ENCODE data around the gene SLAMF7.

Gene SLAMF7

DNA sequence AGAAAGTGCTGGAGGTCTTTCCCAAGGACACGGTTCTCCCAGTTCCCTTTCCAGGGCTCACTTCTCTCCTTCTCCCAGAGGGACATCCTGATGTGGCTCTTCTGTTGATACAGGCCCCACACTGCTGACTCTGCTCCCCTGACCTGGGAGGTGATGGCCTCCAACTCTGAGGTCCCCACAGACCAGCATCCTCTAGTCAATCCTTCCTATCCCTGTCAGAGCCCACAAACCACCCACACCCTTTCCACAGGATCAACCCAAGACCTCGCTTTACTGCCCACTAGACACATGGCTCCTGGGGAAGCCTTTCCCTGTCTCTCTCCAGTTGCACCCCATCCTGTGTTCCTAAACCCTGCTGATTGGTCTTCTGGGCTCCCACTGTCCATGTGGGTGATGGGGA is 11.6 kb downstream of the SLAMF7 start:
- TF ChIP-seq, protein P1, sequence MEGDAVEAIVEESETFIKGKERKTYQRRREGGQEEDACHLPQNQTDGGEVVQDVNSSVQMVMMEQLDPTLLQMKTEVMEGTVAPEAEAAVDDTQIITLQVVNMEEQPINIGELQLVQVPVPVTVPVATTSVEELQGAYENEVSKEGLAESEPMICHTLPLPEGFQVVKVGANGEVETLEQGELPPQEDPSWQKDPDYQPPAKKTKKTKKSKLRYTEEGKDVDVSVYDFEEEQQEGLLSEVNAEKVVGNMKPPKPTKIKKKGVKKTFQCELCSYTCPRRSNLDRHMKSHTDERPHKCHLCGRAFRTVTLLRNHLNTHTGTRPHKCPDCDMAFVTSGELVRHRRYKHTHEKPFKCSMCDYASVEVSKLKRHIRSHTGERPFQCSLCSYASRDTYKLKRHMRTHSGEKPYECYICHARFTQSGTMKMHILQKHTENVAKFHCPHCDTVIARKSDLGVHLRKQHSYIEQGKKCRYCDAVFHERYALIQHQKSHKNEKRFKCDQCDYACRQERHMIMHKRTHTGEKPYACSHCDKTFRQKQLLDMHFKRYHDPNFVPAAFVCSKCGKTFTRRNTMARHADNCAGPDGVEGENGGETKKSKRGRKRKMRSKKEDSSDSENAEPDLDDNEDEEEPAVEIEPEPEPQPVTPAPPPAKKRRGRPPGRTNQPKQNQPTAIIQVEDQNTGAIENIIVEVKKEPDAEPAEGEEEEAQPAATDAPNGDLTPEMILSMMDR (IDR thresholded peaks at IDR 0.05; ENCODE audit: borderline replicate concordance, insufficient read depth, low read depth, low read length): no peak
- no peak overlapping the region for H3K4me3 ChIP-seq (ENCODE audit: low read depth, low read length)

GRCh38 chr1:160752406-160752805 is 13.4 kb downstream of the SLAMF7 start:
- TF ChIP-seq, protein P1 (IDR thresholded peaks at IDR 0.05; ENCODE audit: borderline replicate concordance, insufficient read depth, low read depth, low read length): no peak
- H3K4me3 ChIP-seq (ENCODE audit: low read depth, low read length): no peak overlapping the region

DNA sequence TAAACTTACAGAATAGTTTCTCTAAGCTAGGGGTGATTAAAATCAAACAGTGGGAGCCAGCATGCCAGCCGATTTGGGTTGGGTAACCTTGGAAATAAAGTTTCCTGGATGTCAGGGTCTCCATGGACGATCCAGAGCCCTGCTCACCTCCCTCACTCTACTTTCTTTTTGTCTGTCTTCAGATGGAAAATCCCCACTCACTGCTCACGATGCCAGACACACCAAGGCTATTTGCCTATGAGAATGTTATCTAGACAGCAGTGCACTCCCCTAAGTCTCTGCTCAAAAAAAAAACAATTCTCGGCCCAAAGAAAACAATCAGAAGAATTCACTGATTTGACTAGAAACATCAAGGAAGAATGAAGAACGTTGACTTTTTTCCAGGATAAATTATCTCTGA is 13.9 kb downstream of the SLAMF7 start:
- no peak overlapping the region for H3K4me3 ChIP-seq (ENCODE audit: low read depth, low read length)
- TF ChIP-seq, protein P1 (IDR thresholded peaks at IDR 0.05; ENCODE audit: borderline replicate concordance, insufficient read depth, low read depth, low read length): no peak

DNA sequence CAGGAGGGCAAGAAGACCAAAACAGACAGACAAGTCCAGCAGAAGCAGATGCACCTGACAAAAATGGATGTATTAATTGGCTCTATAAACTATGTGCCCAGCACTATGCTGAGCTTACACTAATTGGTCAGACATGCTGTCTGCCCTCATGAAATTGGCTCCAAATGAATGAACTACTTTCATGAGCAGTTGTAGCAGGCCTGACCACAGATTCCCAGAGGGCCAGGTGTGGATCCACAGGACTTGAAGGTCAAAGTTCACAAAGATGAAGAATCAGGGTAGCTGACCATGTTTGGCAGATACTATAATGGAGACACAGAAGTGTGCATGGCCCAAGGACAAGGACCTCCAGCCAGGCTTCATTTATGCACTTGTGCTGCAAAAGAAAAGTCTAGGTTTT is 14.5 kb downstream of the SLAMF7 start:
- TF ChIP-seq, protein P1 (IDR thresholded peaks at IDR 0.05; ENCODE audit: borderline replicate concordance, insufficient read depth, low read depth, low read length): no peak
- no peak overlapping the region for H3K4me3 ChIP-seq (ENCODE audit: low read depth, low read length)

DNA sequence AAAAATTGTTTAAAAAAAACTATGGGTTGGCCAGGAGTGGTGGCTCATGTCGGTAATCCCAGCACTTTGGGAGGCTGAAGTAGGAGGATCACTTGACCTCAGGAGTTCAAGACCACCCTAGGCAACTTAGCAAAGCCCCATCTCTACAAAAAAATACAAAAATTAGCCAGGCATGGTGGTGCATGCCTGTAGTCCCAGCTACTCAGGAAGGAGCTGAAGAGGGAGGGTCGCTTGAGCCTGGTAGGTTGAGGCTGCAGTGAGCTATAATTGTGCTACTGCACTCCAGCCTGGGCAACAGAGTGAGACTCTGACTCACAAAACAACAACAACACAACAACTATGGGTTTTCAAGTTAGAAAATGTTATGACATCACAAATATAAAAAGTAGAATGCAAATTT is 16.4 kb downstream of the SLAMF7 start:
- TF ChIP-seq, protein P1 (IDR thresholded peaks at IDR 0.05; ENCODE audit: borderline replicate concordance, insufficient read depth, low read depth, low read length): no peak

DNA sequence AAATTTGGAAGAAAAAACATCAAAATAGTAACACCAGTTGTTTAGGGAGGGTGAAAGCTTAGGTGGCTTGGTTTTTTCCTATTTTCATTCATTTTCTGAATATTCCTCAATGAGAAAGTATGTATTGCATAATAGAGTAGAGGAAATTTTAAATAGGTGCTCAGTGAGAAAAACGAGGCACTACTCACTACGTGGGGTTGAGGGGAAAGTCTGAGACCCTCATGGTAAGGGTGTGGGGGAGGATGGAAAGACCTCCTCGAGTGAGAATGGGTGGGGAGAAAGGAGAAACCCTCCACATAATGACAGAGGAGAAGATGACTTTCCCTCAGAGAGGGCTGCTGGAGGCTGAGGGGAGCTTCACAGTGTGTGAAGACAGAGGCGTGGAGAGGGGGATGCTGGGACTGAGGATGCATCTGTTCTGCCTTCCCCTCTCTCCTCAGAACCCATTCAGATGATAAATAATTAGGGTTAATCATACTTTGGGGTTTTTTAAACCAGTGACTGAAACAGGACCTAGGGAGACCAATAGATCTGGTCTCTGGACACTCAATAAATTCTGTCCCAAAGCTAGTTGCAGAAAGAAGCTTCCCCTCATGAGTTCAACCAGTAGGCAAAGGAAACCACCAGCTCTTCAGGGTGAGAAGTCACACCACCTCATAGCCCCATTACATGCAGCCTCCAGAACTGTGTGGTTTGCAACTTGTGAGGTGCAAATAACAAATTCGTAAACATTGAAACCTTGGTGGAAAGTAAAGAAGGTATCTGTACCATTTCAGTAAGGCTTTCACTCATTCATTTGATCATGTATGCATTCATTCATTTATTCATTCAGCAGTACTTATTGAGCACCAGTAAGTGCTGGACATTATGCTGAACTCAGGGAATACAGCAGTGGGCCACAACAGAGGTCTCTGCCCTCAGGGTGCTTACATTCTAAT is 17.1 kb downstream of the SLAMF7 start:
- TF ChIP-seq, protein P1 (IDR thresholded peaks at IDR 0.05; ENCODE audit: borderline replicate concordance, insufficient read depth, low read depth, low read length): no peak
- no peak overlapping the region for H3K4me3 ChIP-seq (ENCODE audit: low read depth, low read length)

More for the DNA sequence above, 16.4 kb downstream of the SLAMF7 start:
- H3K4me3 ChIP-seq (ENCODE audit: low read depth, low read length): no peak overlapping the region

DNA sequence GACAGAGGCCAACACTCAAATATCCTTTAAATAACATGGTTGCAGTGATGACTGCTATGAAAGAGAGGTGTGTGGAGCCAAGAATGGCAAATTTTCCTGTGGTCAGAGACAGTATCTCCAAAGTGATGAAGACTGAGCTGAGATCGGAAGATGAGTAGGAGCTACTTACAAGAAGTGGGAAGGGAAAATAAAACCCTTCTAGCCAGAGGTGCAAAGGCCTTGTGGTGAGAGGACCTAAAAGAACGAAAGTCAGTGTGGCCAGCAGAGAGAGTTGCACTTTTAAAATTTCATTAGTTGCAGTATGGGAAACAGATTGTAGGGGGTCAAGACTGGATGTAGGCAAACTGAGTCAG is 17.8 kb downstream of the SLAMF7 start:
- TF ChIP-seq, protein P1 (IDR thresholded peaks at IDR 0.05; ENCODE audit: borderline replicate concordance, insufficient read depth, low read depth, low read length): no peak
- no peak overlapping the region for H3K4me3 ChIP-seq (ENCODE audit: low read depth, low read length)

Measured in GM12875 (cell line).